DMS 273 (cell line): ENCODE data around the gene GUCD1.

Source experiments
- DNase-seq: peaks from one replicate; lab custom pipeline; 2025; ENCODE audit not compliant: unreplicated experiment; lab: John Stamatoyannopoulos, UW

Gene GUCD1

DNA sequence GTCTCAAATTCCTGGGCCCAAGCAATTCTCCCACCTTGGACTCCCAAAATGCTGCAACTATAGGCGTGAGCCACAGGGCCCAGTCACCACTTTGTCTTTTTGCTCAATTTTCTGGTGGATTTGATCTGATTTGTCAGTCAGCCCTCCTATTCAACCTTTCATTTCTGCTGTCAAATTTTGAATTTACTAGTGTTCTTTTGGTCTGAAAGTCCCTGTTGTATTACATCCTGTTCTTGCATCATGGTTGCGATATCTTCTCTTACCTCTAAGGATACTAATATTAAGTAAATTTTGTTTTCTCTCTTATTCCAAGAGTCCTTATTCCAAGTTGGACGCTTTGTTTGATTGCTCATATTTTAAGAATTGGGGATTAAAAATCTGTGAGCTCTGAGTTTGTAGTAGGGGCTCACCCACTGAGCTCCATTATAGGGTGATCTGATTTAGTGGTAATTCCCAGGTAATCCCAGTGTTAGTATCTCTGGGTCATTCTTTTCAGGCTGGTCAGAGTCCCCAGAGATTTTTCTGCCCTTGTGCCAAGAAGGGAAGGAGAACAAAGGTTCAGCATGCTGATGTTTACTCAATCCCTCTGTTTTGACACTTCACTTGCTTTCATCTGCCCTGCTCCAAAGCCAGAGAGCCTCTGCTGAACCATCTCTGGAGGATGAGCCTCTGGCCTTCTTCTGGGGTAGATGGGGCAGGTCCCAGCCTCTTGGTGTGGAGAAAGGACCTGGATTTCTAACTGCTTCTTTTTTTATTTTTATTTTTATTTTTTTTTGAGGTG is 49.8 kb downstream of the GUCD1 start:
- DNase-seq: no peak

DNA sequence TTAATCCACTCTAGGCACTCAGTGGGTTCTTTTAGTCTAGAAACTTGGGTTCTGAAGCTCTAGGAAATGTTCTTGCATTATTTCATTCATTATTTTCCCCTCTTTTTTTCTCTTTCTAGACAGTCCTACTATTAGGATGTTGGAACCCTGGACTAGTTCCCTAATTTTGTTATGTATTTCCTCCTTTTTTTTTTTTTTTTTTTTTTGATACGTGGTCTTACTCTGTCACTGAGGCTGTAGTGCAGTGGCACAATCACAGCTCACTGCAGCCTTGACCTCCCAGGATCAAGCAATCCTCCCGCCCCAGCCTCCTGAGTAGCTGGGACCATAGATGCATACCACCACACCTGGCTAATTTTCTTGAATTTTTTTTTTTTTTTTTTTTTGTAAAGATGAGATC is 50.4 kb downstream of the GUCD1 start:
- no peak for DNase-seq

DNA sequence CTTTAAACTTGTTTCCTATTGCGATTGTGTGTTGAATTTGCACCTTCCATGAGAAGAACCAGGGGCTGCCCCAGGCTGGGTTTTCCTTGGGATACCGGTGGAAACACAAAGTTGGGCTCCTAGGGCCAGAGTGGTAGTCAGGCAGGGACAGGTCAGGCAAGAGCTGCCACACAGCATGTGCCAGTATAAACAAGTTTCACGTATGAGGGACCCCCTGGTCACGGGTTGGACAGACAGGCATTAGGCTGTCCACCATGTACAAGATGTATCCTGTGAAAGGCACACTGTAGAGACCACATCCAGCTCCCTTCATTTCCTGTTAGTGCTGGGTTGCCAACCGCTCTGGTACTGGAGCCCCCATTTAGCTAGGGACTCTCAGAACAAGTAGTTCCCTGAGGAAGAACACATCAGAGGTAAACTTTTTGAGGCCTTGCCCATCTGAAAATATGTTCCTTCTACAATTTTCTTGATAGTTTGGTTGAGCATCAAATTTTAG is 51.0 kb downstream of the GUCD1 start:
- no peak for DNase-seq

DNA sequence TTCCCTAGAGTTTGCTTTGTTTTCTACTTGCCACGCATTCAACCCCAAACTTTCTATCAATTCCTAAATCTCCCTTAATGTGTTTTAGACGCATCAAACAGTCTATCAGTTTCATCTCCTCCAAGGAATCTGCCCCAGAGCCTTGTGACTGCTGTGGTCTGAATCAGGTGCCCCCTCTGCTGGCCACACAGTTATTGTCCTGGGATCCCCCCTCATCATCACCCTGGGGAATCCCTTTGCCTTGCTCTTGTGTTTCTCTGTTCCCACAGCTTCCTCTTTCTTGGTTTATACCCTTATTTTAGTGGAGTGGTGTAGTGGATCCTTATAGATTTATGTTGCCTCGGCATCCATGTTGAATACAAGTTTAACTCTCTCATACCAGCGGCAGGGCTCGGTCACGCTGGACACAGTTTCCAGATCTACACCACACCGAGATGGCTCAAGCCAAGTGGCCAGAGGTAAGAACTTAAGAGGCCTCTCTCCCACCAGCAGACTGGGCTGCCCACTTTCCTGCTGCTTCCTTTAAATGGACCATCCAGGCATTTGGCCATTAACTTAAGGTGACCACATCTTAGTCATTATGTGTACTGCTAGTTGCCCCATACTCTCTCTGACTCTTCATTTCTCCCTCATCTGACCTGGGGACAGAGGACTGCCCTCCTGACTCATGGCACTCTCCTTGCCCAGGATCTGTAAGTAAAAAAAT is 51.6 kb downstream of the GUCD1 start:
- DNase-seq: peak; percentile 62

DNA sequence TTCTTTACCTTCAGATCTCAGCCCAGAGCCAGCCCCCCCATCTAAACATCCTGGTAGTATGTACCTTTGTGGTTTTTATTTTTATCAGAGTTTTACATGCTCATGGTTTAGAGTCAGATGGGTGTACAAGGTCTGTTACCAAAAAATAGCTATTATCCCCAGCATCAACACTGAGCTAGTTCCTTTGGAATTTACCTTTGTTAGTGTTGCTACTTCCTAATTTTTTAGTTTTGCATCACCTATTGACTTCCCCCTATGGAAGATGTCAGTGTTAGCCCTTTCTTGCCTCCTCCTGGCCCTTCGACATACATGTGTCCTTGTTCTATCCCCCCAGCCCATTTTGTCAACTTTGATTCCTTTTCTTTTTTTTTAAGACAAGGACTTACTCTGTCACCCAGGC is 52.4 kb downstream of the GUCD1 start:
- DNase-seq: no peak

DNA sequence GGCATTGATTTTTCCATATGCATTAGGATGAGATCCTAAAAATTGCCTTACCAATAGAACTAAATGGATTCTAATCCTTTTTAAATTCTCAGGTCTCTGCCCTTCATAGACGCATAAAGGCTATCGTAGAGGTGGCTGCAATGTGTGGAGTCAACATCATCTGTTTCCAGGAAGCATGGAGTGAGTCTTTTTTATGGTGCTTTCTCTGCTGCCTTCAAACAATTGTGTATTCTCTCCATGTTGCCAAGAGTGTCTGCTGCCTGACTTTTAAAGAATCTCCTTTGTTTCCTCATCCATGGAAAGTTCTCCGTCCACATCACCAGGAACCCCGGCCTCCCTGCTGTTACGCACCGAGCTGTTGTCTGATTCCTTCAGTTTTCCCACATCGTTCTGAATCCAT is 52.9 kb downstream of the GUCD1 start:
- no peak for DNase-seq

DNA sequence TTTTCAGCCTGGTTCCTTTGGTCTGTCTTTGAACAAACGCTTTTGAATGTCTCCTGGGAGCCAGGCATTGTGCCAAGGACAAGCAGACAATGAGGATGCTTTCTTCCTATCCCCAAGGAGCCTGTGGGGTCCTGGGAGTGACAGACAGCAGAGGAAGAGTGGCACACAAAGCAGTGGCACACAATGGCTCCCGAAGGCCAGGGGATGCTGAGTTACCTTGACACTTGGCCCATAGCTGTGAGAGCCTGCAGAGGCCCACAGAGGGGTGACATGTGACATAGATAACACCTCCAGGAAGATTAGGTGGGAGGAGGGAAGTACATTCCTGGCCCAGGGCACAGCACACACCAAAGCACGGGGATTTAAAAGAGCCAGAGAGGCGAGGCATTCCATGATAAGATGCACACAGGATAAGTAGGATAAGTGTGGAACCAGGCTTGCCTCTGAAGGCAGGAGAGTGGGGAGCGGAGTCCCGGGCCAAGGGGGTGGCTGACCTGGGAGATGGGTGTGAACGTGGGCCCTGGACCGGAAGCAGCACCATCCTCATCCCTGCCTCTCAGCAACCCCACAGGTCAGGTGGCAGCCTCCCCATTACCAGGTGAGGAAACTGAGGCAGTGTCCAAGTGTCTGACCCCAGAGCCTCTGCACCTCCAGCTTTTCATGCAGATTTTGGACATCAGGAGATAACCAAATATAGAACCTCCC is 53.5 kb downstream of the GUCD1 start:
- DNase-seq: no peak

DNA sequence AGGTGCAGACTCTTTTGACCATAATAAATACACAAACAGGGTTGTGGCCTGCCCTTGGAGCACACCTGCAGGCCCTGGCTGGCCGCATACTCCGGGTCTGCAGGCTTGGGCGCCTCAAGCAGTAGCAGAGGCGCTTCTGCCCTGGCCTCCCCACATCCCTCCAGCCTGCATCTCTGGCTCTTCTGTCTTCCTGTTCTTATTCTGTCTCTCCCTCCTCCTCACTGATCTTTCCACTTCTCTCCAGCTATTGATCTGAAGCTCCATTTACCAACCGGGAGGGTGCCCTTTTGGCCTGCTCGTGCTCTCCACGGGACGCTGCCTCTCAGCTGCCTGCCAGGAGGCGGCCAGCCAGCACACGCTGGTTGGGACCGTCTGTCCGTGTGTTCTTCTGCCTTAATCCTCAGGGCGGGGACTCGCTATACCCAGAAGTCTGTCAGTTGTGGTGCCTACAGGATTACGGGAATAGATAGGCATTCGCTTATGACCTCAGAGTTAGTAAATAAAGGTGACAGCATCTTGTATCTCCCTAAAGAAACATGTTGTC is 54.6 kb downstream of the GUCD1 start:
- peak; percentile 80 for DNase-seq

DNA sequence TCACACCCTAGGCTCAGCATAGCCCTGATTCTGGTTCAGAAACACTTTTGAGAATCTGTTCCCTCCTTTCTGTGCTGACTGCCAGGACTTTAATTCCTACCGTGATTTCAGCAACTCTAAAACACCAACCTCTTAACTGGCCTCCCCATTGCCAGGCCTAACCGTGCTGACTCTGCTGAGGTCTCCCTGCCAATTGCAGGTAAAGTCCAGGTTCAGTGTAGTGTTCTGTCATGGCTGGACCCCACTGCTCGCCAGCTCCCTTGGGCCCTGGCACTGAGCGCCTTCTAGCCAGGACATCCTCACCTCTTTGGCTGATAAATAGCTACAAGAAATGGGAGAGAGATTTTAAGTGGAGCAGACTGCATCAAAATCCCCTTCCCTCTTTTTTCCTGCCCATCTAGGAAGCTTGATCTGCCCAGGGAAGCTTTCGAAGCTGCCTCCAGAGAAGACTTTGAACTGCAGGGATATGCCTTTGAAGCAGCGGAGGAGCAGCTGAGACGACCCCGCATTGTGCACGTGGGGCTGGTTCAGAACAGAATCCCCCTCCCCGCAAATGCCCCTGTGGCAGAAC is 55.1 kb downstream of the GUCD1 start:
- no peak for DNase-seq

DNA sequence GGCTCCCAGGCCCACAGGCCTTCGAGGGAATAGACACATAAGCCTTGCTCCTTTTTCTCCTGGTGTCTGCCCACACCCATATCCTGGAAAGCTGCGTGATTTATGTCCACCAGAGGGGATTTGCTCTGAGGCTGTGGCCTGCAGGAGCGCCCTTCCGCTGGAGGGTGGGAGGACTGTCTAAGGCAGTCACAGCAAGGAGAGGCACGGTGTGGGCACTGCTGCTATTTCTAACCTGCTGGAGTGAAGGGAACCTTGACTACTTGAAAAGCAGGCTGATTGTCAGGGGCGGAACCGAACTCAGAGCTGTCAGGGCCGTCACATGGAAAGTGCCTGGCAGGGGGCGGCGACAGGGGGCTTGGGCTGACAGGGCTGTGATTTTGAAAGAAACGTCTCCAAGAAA is 56.1 kb downstream of the GUCD1 start:
- no peak for DNase-seq

DNA sequence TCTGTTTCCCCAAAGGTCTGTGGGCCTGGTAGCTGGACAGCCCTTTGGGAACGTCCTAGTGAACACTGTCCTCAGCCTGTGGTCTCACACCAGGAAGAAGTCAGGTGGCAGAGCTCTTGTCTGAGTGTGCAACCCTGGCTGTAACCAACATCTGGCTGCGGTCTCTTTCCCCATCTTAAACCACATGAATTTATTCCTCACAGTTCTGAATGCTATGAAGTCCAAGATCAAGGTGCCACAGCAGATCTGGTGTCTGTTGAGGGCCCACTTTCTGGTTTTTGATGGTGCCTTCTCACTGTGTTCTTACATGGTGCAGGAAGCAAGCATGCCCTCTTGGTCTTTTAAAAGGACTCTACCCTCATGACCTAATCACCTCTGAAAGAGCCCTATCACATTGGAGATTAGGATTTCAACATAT is 57.1 kb downstream of the GUCD1 start:
- no peak for DNase-seq

DNA sequence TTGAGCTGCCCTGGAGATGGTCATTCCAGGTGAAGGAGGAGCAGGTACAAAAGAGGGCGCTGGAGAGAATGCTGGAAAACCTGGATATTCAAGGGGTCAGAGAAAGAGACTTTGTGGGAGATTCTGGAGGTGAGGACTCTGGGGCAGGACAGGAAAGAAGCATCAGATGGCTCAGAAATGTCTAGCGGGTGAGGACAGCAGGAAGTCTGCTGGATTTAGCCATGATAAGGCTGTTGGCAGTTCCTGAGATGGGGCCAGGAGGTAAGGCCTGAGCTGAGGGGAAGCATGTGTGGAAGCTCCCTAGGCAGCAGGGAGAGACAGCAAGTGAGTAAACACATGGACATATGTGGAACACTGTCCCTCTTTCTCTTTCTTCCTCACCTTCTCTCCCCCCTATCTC is 58.3 kb downstream of the GUCD1 start:
- peak; percentile 29 for DNase-seq

DNA sequence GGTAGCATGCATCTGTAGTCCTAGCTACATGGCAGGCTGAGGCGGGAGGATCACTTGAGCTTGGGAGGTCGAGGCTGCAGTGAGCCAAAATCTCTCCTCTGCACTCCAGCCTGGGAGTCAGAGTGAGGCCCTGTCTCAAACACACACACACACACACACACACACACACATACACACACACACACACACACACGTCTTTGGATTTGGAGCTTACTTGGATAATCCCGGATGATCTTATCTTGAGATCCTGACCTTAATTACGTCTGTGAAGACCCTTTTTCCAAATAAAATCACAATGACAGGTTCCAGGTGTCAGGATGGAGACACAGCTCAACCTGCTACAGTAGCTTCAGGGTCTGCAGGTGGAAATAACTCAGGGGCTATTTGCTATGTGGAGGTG is 58.7 kb downstream of the GUCD1 start:
- no peak for DNase-seq

DNA sequence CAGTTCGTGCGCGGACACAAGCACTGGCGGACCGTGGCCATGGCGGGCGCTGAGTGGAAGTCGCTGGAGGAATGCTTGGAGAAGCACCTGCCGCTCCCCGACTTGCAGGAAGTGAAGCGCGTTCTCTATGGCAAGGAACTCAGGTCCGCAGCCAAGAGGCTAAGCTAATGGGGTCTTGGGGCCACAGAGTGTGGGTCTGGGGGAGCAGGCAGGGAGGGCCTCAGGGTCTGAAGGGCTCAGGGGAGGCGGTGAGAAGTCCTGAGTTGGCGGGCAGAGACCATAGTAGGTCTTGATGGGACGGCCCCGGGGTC is 59.6 kb downstream of the GUCD1 start:
- DNase-seq: no peak

DNA sequence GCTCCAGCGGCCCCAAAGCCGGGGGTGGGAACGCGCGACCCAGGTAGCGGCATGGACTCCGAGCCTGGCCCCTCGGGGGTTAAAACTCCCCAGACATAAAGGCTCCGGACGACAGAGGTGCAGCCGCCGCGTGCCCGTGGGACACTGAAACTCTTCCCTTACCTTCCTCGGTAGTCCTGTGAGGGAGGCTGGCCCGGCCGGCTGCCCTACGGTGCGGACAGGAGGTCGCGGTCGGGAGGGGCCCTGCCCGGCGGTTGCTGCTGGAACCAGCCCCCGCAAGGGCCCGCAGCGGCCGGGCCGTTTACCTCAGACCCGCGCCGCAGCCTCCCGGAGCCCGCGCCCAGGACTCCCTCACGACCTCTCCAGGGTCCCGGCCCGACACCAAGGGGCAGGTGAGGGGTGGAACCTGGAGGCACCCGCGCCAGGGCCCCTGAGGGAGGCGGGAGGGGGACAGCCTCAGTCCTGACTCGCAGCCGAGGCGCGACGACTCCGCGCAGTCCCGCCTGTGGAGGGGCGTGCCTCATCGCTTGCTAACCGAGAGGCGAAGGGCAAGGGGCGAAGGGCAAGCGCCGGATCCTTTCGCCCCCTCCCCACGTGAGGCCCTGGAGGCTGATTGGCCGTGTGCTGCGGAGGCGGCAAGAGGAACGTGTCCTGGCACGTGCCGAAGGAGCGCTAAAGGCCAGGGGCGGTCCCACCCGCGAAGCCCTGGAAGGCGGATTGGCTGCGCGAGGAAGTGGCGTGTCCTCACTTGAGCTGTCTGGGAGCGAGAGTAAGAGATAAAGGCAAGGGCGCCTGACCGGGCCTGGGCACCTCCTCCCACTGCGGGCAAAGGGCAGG is 60.2 kb downstream of the GUCD1 start, which contains the start of gene UPB1:
Gene UPB1 (plus strand): TSS at position 805 of the 837 bp plus-strand sequence. CDS start 72 bp downstream, outside the sequence.
- DNase-seq: no peak

DNA sequence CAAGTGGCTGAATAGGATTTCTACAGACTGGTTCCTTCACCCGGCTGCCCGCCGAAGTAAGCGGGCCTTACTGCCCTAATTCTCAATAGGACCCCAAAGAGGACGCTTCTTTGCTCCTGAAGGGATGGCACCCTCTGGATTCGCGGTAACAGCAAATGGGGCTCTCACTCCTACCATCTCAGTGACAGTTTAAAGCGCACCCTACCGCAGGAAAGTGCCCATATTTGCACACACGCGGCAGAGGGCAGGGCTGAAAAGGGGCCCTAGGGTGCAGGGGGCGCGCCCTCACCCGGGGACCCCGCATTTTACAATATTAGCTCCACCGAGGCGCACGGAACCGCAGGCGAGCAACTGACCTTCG is 60.8 kb downstream of the GUCD1 start:
- no peak for DNase-seq

DNA sequence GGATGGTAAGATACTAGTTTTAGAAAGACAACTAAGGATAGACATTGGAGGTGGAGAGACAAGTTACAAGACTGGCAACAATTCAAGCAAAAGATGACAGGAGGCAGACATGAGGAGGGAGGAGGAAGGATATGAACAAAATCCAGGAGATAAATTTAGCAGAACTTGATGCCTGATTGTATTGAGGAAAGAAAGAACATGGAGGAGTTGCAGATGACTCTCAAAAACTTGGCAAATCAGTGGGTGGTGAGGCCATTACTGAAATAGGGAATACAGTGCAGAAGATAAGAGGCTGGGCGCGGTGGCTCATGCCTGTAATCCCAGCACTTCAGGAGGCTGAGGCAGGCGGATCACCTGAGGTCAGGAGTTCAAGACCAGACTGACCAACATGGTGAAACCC is 62.5 kb downstream of the GUCD1 start:
- no peak for DNase-seq
